Left kidney (tissue), 8 donors: Measurements from ENCODE around the gene HLA-DPA1. TPM values are rescaled to one million over a fixed set of nuclear protein-coding genes. Genes with fewer than 3 reads are reported as not detected.
A peak's percentile ranks its signal among the peaks of the same experiment; 100 is the strongest.
"Not testable (repeated sequence)": the region's sequence is repeated elsewhere in the genome, so short reads cannot be mapped to it uniquely, and the experiment has no call there.

Experiments used
- DNase-seq: peaks from one replicate; pipeline ENCODE4 v3.0.0-alpha.2; 2013
- long read RNA-seq, 8 donors: transcript quantifications; one replicate each; lab custom pipeline, GENCODE V29; 2026
- polyA plus RNA-seq: library from polyadenylated mRNA; unstranded; fragments of 120-200 nt; gene quantifications from one replicate; pipeline ENCODE4 v1.2.1, GENCODE V29; 2013; ENCODE audit not compliant: insufficient read length

The HLA-DPA1 gene
- 20.2 TPM for polyA plus RNA-seq
- long read RNA-seq, donor 1, full-length matches to known transcripts: 2 of 25 reads
- long read RNA-seq, donor 1, partial matches to known transcripts: 23 of 25 reads
- long read RNA-seq, donor 1, other reads (novel, unspliced or antisense): 0 of 25 reads
- long read RNA-seq, donor 2, full-length matches to known transcripts: 1 of 10 reads
- long read RNA-seq, donor 2, partial matches to known transcripts: 9 of 10 reads
- long read RNA-seq, donor 2, other reads (novel, unspliced or antisense): 0 of 10 reads
- long read RNA-seq, donor 3, partial matches to known transcripts: 13 of 13 reads
- long read RNA-seq, donor 3, other reads (novel, unspliced or antisense): 0 of 13 reads
- long read RNA-seq, donor 4, full-length matches to known transcripts: 1 of 1 reads
- long read RNA-seq, donor 4, partial matches to known transcripts: 0 of 1 reads
- long read RNA-seq, donor 4, other reads (novel, unspliced or antisense): 0 of 1 reads
- long read RNA-seq, donor 5, partial matches to known transcripts: 63 of 71 reads
- long read RNA-seq, donor 5, other reads (novel, unspliced or antisense): 7 of 71 reads
- long read RNA-seq, donor 6: 0 reads
- long read RNA-seq, donor 7, full-length matches to known transcripts: 3 of 17 reads
- long read RNA-seq, donor 7, partial matches to known transcripts: 14 of 17 reads
- long read RNA-seq, donor 7, other reads (novel, unspliced or antisense): 0 of 17 reads
- long read RNA-seq, donor 8, partial matches to known transcripts: 11 of 12 reads
- long read RNA-seq, donor 8, other reads (novel, unspliced or antisense): 0 of 12 reads

GRCh38 chr6:33073431-33073871 is at the start of gene HLA-DPA1:
HLA-DPA1 (minus strand) TSS chr6:33073649.
- no peak for DNase-seq

GRCh38 chr6:33123181-33123580 is 49.7 kb upstream of the HLA-DPA1 start:
- DNase-seq: no peak

- no peak for DNase-seq
These were observed 46.6 kb upstream of the HLA-DPA1 start for GRCh38 chr6:33120001-33120400.

GRCh38 chr6:33118525-33119123 is 45.2 kb upstream of the HLA-DPA1 start:
- peak; percentile 48 for DNase-seq

- no peak for DNase-seq
These were observed 44.4 kb upstream of the HLA-DPA1 start for GRCh38 chr6:33117811-33118277.

- DNase-seq: peak; percentile 19
These were observed 43.6 kb upstream of the HLA-DPA1 start for GRCh38 chr6:33116841-33117711.

GRCh38 chr6:33116417-33116816 is 43.0 kb upstream of the HLA-DPA1 start:
- no peak for DNase-seq

GRCh38 chr6:33114406-33114805 is 41.0 kb upstream of the HLA-DPA1 start:
- no peak for DNase-seq

- DNase-seq: no peak
These were observed 40.3 kb upstream of the HLA-DPA1 start for GRCh38 chr6:33113755-33114154.

- peak; percentile 50 for DNase-seq
These were observed 38.7 kb upstream of the HLA-DPA1 start for GRCh38 chr6:33112148-33112547.

GRCh38 chr6:33108307-33108706 is 34.9 kb upstream of the HLA-DPA1 start:
- DNase-seq: no peak

GRCh38 chr6:33107641-33108040 is 34.2 kb upstream of the HLA-DPA1 start:
- DNase-seq: no peak

GRCh38 chr6:33105916-33106871 is 32.7 kb upstream of the HLA-DPA1 start:
- no peak for DNase-seq

- DNase-seq: no peak
These were observed 31.9 kb upstream of the HLA-DPA1 start for GRCh38 chr6:33105386-33105785.

- DNase-seq: no peak
These were observed 31.4 kb upstream of the HLA-DPA1 start for GRCh38 chr6:33104887-33105286.

- no peak for DNase-seq
These were observed 30.3 kb upstream of the HLA-DPA1 start for GRCh38 chr6:33103776-33104175.

GRCh38 chr6:33101121-33101737 is 27.8 kb upstream of the HLA-DPA1 start:
- DNase-seq: not testable (repeated sequence)

- no peak for DNase-seq
These were observed 22.2 kb upstream of the HLA-DPA1 start for GRCh38 chr6:33095681-33096080.

GRCh38 chr6:33093855-33094254 is 20.4 kb upstream of the HLA-DPA1 start:
- DNase-seq: no peak

GRCh38 chr6:33092385-33092784 is 18.9 kb upstream of the HLA-DPA1 start:
- no peak for DNase-seq
